HG03378 (cell line): ENCODE measurements around the gene PDIK1L.

ENCODE experiments used
- ATAC-seq: cut with Tn5 transposase; IDR thresholded peaks from one replicate; pipeline ENCODE4 v1.9.1; 2021; ENCODE audit warnings: mild to moderate bottlenecking, moderate library complexity; ENCODE audit not compliant: unreplicated experiment

PDIK1L gene

GRCh38 chr1:26169198-26169554, 57.6 kb downstream of the PDIK1L start:
- ATAC-seq: no peak

- ATAC-seq: peak; percentile 74
Measured at GRCh38 chr1:26169669-26170471, 58.2 kb downstream of the PDIK1L start, which contains the start of gene ZNF593. Gene ZNF593 (plus strand): TSS chr1:26169908. CDS start chr1:26169984, 76 bp downstream.

- no peak for ATAC-seq
Measured at GRCh38 chr1:26170472-26170821, 58.8 kb downstream of the PDIK1L start.

GRCh38 chr1:26171084-26172072, 59.8 kb downstream of the PDIK1L start, which contains the start of gene ZNF593OS:
Gene ZNF593OS (minus strand): TSS chr1:26171832. CDS start chr1:26171661, 171 bp downstream.
- ATAC-seq: no peak
